ENCODE data around the gene CES3. TPM values are rescaled to one million over a fixed set of nuclear protein-coding genes. Genes with fewer than 3 reads are reported as not detected.

CES3 gene
- total RNA-seq, 1 experiment from 2014 or later, result 3.7 TPM

- Histone ChIP-seq H3K27ac (ENCODE audit: insufficient read length, low read depth, low read length) (no peak overlapping the region), H2BK120ac (ENCODE audit: low read depth, low read length, poor library complexity, severe bottlenecking) (no peak overlapping the region), H2BK5ac (ENCODE audit: insufficient read length, low read length) (no peak overlapping the region), H2BK12ac (ENCODE audit: insufficient read length, low read depth, low read length) (no peak overlapping the region), H3K23me2 (ENCODE audit: insufficient read length, low read depth, low read length, poor library complexity, severe bottlenecking) (no peaks in the 10 kb centered on the region), H2BK15ac (ENCODE audit: low read depth, low read length) (no peak overlapping the region), H3K18ac (ENCODE audit: insufficient read length, low read depth, low read length) (no peak overlapping the region), H3K27me3 (ENCODE audit: insufficient read depth, low read length) (no peaks in the 10 kb centered on the region), H4K20me1 (ENCODE audit: control insufficient read depth, insufficient read depth, insufficient read length) (no peaks in the 10 kb centered on the region), H3K9me3 (ENCODE audit: control insufficient read depth, low read depth, low read length) (no peaks in the 10 kb centered on the region), H2AK5ac (ENCODE audit: insufficient read length, low read length) (no peak overlapping the region), H3K23ac (ENCODE audit: insufficient read length, low read depth, low read length) (no peak overlapping the region), H3K79me1 (ENCODE audit: insufficient read depth, low read depth, low read length, poor library complexity, severe bottlenecking) (no peaks in the 10 kb centered on the region), H3K9ac (ENCODE audit: extremely low read depth, insufficient read length, low read length) (no peak overlapping the region), H3K56ac (ENCODE audit: insufficient read length, low read depth, low read length) (no peak overlapping the region), H3K79me2 (ENCODE audit: insufficient read depth, low read length) (no peaks in the 10 kb centered on the region), H2AFZ (ENCODE audit: low read length) (no peak overlapping the region), H4K91ac (ENCODE audit: insufficient read length, low read depth, low read length) (no peak overlapping the region), H4K8ac (replicated peaks; ENCODE audit: insufficient read length, low read depth, low read length) (no peak overlapping the region), H2BK20ac (ENCODE audit: low read depth, low read length, poor library complexity, severe bottlenecking) (no peak overlapping the region), H3K4ac (ENCODE audit: low read depth, low read length) (no peak overlapping the region), H3T11ph (ENCODE audit: low read length) (no peak overlapping the region), H4K5ac (ENCODE audit: insufficient read length, low read depth, low read length) (no peak overlapping the region), H3K4me1 (ENCODE audit: insufficient read depth, low read length) (no peaks in the 10 kb centered on the region), H3K4me2 (ENCODE audit: insufficient read depth, insufficient read length, low read length) (no peak overlapping the region), H3K14ac (ENCODE audit: insufficient read depth, low read length) (no peak overlapping the region)
- Mint-ChIP-seq H3K27ac (no peak overlapping the region), H3K4me1 (no peaks in the 10 kb centered on the region), H3K27me3 (ENCODE audit: low read depth) (peaks cover 15% of the 10 kb centered on the region), H3K36me3 (ENCODE audit: insufficient read depth in 1 of 3, low read depth in 3 of 3) (no peaks in the 10 kb centered on the region), H3K9me3 (no peaks in the 10 kb centered on the region), H3K4me3 (no peak overlapping the region)
- WGBS (ENCODE audit: extremely low coverage, insufficient read length, low lambda C conversion rate), result no CpG with 5 or more reads among the region's 6 CpGs
- no peak for DNase-seq
- TF ChIP-seq CTCF (conservative IDR thresholded peaks at IDR 0.05), result no peak
Measured at GRCh38 chr16:66986559-66986958, 25.5 kb downstream of the CES3 start.

Data from H9 (cell line).